ENCODE data around the gene SNTG2. TPM values are rescaled to one million over a fixed set of nuclear protein-coding genes. Genes with fewer than 3 reads are reported as not detected.
A peak's percentile ranks its signal among the peaks of the same experiment; 100 is the strongest.
"Not testable (repeated sequence)": the region's sequence is repeated elsewhere in the genome, so short reads cannot be mapped to it uniquely, and the experiment has no call there.

SNTG2 gene
- total RNA-seq, 4 donors from 2014 or later = 9.0 to 44.6 (median 30.8) TPM

DNA sequence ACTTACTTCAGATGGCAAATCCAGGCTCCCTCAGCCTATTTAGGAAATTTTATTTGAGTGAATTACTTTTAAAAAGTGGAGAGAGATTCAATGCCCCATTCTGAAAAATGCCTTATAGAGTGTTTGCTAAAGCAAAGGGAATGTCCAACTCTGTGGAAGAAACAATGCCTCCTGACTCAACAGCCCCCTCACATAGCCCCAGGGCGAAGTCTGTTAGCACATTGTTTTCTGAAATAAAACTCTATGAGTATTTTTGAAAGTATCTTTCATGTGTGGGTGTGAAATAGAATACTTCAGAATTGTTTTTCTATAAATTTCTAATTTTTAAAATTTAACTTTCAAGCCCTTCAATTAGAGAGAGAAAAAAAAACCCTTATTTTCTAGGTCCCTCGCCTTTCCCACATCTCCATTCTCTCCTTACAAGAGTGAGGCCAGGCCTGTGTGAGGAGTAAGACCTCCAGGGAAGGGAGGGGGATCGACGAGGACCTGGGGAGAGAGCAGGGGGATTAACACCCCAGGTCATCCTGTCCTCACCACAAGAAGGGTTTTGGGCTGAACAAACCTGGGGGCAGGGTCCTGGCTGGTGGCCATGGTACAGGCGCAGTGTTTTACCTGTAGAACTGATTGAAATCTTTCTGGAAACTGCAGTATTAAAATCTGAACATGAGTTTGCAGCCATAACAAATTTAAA is 141.4 kb downstream of the SNTG2 start:
- no peak overlapping the region for H3K27ac ChIP-seq

DNA sequence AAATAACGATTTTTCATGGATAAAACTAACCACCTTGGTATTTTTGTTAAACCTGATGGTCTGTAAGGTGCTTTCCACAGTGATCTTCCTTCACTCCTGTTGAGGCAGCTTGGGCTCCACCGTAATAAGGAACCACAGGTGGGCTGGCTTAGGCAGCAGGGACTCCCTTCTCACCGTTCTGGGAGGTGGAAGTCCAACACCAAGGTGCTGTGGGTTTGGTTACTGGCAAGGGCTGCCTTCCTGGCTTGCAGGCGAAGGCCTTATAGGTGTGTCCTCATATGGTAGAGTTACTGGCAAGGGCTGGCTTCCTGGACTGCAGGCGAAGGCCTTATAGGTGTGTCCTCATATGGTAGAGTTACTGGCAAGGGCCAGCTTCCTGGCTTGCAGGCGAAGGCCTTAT is 143.0 kb downstream of the SNTG2 start:
- 85 to 88% methylated on average over 2 to 6 of the region's 6 CpGs for WGBS, 2 donors
- H3K27ac ChIP-seq = peak overlapping the region in 1 of 4 donors; percentile 43

More for the DNA sequence above, 141.4 kb downstream of the SNTG2 start:
- H3K9me3 ChIP-seq = no peaks in the 10 kb centered on the region
- no peak for DNase-seq (ENCODE audit: low spot score in 2 of 2)
- H3K27me3 ChIP-seq = no peaks in the 10 kb centered on the region
- no peaks in the 10 kb centered on the region for H3K36me3 ChIP-seq
- no peak for TF ChIP-seq POLR2A (IDR thresholded peaks at IDR 0.05)
- TF ChIP-seq, protein P1, sequence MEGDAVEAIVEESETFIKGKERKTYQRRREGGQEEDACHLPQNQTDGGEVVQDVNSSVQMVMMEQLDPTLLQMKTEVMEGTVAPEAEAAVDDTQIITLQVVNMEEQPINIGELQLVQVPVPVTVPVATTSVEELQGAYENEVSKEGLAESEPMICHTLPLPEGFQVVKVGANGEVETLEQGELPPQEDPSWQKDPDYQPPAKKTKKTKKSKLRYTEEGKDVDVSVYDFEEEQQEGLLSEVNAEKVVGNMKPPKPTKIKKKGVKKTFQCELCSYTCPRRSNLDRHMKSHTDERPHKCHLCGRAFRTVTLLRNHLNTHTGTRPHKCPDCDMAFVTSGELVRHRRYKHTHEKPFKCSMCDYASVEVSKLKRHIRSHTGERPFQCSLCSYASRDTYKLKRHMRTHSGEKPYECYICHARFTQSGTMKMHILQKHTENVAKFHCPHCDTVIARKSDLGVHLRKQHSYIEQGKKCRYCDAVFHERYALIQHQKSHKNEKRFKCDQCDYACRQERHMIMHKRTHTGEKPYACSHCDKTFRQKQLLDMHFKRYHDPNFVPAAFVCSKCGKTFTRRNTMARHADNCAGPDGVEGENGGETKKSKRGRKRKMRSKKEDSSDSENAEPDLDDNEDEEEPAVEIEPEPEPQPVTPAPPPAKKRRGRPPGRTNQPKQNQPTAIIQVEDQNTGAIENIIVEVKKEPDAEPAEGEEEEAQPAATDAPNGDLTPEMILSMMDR (IDR thresholded peaks at IDR 0.05) = no peak
- no peak for TF ChIP-seq EP300 (IDR thresholded peaks at IDR 0.05)
- WGBS, 2 donors = 68 to 73% methylated on average over 5 of the region's 5 CpGs
- H3K4me1 ChIP-seq = no peaks in the 10 kb centered on the region
- H3K4me3 ChIP-seq = no peak overlapping the region

DNA sequence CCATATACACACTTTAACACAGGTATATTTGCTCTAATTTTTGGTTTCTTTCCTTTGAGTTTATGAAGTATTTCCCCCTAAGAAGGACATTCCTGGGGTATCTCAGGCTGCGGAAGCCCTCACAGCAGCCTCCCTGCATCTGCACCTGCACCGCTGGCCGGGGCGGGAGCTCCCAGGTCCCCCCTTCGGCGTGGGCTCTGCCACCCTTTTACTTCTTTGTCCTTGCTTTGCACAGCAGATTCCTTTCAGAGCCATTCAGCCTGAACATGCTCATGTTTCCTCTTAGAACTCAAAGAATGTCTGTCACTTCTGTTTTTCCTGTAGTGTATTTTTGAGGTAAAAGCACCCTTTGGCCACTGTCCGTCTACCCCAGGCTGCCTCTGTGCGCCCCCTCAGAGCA is 146.5 kb downstream of the SNTG2 start:
- Histone ChIP-seq H3K27ac (no peak overlapping the region), H3K4me1 (no peaks in the 10 kb centered on the region), H3K9me3 (no peaks in the 10 kb centered on the region), H3K36me3 (no peaks in the 10 kb centered on the region), H3K4me3 (no peak overlapping the region), H3K27me3 (no peaks in the 10 kb centered on the region)
- DNase-seq (ENCODE audit: low spot score in 2 of 2) = no peak
- no peak for TF ChIP-seq POLR2A (IDR thresholded peaks at IDR 0.05)
- TF ChIP-seq, protein P1 (IDR thresholded peaks at IDR 0.05) = no peak
- no peak for TF ChIP-seq EP300 (IDR thresholded peaks at IDR 0.05)
- WGBS, 2 donors = 78 to 80% methylated on average over 8 of the region's 8 CpGs

More for the DNA sequence above, 143.0 kb downstream of the SNTG2 start:
- H3K4me1 ChIP-seq; H3K4me3 ChIP-seq; H3K27me3 ChIP-seq; DNase-seq (ENCODE audit: low spot score in 2 of 2); H3K36me3 ChIP-seq; H3K9me3 ChIP-seq: not testable (repeated sequence)

DNA sequence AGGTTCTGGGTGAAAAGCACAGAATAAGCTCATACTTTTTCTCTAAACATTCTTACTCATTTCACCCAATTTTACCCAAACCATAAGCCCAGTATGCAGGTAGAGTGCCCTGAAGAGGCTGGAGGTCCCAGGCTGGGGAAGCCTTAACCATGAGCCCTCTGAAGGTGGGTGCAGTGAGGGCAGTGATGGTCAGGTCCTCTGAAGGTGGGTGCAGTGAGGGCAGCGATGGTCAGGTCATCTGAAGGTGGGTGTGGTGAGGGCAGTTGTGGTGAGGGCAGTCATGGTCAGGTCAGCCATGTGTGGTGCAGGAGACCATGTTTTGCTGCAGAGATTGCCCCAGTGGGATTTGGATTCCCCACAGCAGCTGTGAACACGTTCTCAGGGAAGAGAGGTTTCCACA is 148.8 kb downstream of the SNTG2 start:
- no peak for DNase-seq (ENCODE audit: low spot score in 2 of 2)
- Histone ChIP-seq H3K27ac (no peak overlapping the region), H3K4me1 (no peaks in the 10 kb centered on the region), H3K27me3 (no peaks in the 10 kb centered on the region), H3K9me3 (no peaks in the 10 kb centered on the region), H3K36me3 (no peaks in the 10 kb centered on the region), H3K4me3 (no peak overlapping the region)
- TF ChIP-seq POLR2A (IDR thresholded peaks at IDR 0.05) (no peak), EP300 (IDR thresholded peaks at IDR 0.05) (no peak)
- TF ChIP-seq, protein P1 (IDR thresholded peaks at IDR 0.05) = no peak
- 53 to 67% methylated on average over 2 of the region's 2 CpGs for WGBS, 2 donors

DNA sequence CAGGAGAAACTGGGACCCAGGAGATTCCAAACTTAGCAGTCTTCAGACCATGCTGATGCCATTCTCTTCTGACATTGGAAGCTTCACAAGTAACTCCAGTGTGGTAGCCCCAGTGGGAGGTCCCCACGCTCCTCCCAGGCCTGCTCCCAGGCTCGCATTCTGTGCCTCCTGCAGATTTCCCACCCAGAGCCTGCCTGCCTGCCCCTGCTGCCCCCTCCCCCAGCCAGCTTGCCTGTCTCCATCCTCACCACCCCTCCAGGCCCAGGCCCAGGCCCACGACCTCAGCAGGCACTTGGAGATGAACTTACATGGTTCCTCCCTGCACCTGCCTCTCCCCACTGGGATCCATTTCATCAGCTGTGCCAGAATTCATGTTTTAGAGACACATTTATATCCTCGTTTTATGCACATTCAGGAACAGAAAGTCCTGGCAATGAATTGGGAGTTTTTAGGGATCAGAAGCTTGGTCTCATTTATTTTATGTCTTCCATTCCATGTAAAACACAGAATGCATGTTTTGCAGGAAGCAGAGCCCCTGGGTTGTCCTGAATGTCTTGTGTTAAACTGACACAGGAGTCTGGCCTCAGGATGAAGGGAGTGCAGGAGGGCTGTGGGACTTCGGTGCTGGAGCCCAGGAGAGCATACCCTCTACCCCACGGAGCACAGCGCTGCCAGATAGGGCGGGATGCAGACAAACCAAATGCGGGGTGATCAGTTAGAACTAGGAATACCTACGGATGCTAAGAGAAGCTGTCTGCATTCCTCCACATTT is 150.5 kb downstream of the SNTG2 start:
- Histone ChIP-seq H3K27ac (no peak overlapping the region), H3K27me3 (no peaks in the 10 kb centered on the region), H3K9me3 (no peaks in the 10 kb centered on the region), H3K36me3 (no peaks in the 10 kb centered on the region), H3K4me1 (no peaks in the 10 kb centered on the region), H3K4me3 (no peak overlapping the region)
- 72 to 77% methylated on average over 10 of the region's 10 CpGs for WGBS, 2 donors
- no peak for DNase-seq (ENCODE audit: low spot score in 2 of 2)
- TF ChIP-seq, protein P1 (IDR thresholded peaks at IDR 0.05) = no peak
- TF ChIP-seq EP300 (IDR thresholded peaks at IDR 0.05) = no peak

Data from tibial nerve (tissue), 4 donors.